C1 segment of cervical spinal cord (tissue), 14 donors: ENCODE results near the gene IFNA2.
"Not testable (repeated sequence)": the region's sequence is repeated elsewhere in the genome, so short reads cannot be mapped to it uniquely, and the experiment has no call there.

Source experiments
- DNase-seq, 14 donors: peaks; one replicate each; lab custom pipeline; 2025; lab: John Stamatoyannopoulos, UW

The IFNA2 gene

GRCh38 chr9:21383627-21384026 is 1.6 kb downstream of the IFNA2 start:
- no peak for DNase-seq

- DNase-seq: no peak
Observed at GRCh38 chr9:21381448-21382339, 3.5 kb downstream of the IFNA2 start.

- not testable (repeated sequence) for DNase-seq
Observed at GRCh38 chr9:21371467-21371866, 13.7 kb downstream of the IFNA2 start.

- DNase-seq: no peak
Observed at GRCh38 chr9:21367957-21368356, 17.2 kb downstream of the IFNA2 start, which contains the start of gene IFNA13. Gene IFNA13, minus strand, starts transcription at chr9:21368057. Its CDS starts 47 bp downstream, at chr9:21368010.

GRCh38 chr9:21367169-21367568 is 18.0 kb downstream of the IFNA2 start:
- not testable (repeated sequence) for DNase-seq

- DNase-seq: no peak
Observed at GRCh38 chr9:21362287-21362686, 22.9 kb downstream of the IFNA2 start.

GRCh38 chr9:21357479-21358460 is 27.4 kb downstream of the IFNA2 start:
- no peak for DNase-seq

GRCh38 chr9:21350787-21351186 is 34.4 kb downstream of the IFNA2 start, which contains the start of gene IFNA6:
Gene IFNA6, minus strand, starts transcription at chr9:21350887. Its CDS starts 0 bp downstream, at chr9:21350887.
- DNase-seq: no peak

GRCh38 chr9:21348430-21348970 is 36.7 kb downstream of the IFNA2 start:
- DNase-seq: no peak

GRCh38 chr9:21340735-21341134 is 44.5 kb downstream of the IFNA2 start:
- no peak for DNase-seq

GRCh38 chr9:21336457-21336856 is 48.7 kb downstream of the IFNA2 start:
- peak in 1 of 14 donors; percentile 40 for DNase-seq

GRCh38 chr9:21334701-21335632 is 50.2 kb downstream of the IFNA2 start, which contains the start of gene KLHL9:
Gene KLHL9, minus strand, starts transcription at chr9:21335404. Its CDS starts 545 bp downstream, at chr9:21334859.
- DNase-seq: peak; percentile 55 to 95 (median 89)
